PC-9 (cell line): ENCODE data around the gene QPCT. TPM values are rescaled to one million over a fixed set of nuclear protein-coding genes. Genes with fewer than 3 reads are reported as not detected.

Experiments used
- BruUV-seq: library from RNA; stranded (reverse); fragments of 400-500 nt; replicated peaks from 2 replicates; lab custom pipeline; 2021; lab: Mats Ljungman, UMichigan
- CTCF ChIA-PET: fragments of 300-600 bp; sonication (Branson Sonifier 250); formaldehyde crosslinking; loops from one replicate; lab custom pipeline; 2022; ENCODE audit warnings: antibody characterized with exemption; lab: Charles Lee
- POLR2A ChIA-PET: fragments of 300-600 bp; sonication (Branson Sonifier 250); formaldehyde crosslinking; loops from one replicate; lab custom pipeline; 2022; ENCODE audit warnings: antibody characterized with exemption; ENCODE audit not compliant: unreplicated experiment; lab: Charles Lee
- DNase-seq, 2 experiments: peaks; one replicate each; pipeline versions ENCODE4 v3.0.0 to v3.0.0-alpha.2; 2015 to 2022; ENCODE audit warnings: mixed read lengths in 1 of 2
- H2AFZ ChIP-seq: fragments of 200-600 bp; sonication (generic); 2 replicates; pipeline ENCODE4 v1.8.1; 2017; ENCODE audit warnings: antibody characterized with exemption
- H3F3A ChIP-seq: fragments of 200-600 bp; sonication (generic); 2 replicates; pipeline ENCODE4 v1.8.1; 2017; ENCODE audit warnings: antibody characterized with exemption, mild to moderate bottlenecking, low read depth; ENCODE audit not compliant: insufficient read depth
- H3K27ac ChIP-seq: fragments of 200-600 bp; sonication (generic); 2 replicates; pipeline ENCODE4 v1.6.1; 2016; ENCODE audit warnings: mixed run types
- H3K27me3 ChIP-seq: fragments of 200-600 bp; sonication (generic); 2 replicates; pipeline ENCODE4 v1.6.1; 2016; ENCODE audit warnings: low read depth, mixed run types; ENCODE audit not compliant: insufficient read depth
- H3K36me3 ChIP-seq: fragments of 200-600 bp; sonication (generic); 2 replicates; pipeline ENCODE4 v1.6.1; 2016; ENCODE audit warnings: low read depth, mixed run types
- H3K4me1 ChIP-seq: fragments of 200-600 bp; sonication (generic); replicated peaks from 2 replicates; pipeline ENCODE4 v1.6.1; 2016; ENCODE audit warnings: mixed run types; ENCODE audit not compliant: insufficient read depth
- H3K4me2 ChIP-seq: fragments of 200-600 bp; sonication (generic); 2 replicates; pipeline ENCODE4 v1.6.1; 2017; ENCODE audit warnings: mixed run types
- H3K4me3 ChIP-seq: fragments of 200-600 bp; sonication (generic); 2 replicates; pipeline ENCODE4 v1.6.1; 2016; ENCODE audit warnings: mixed run types
- H3K79me2 ChIP-seq: fragments of 200-600 bp; sonication (generic); 2 replicates; pipeline ENCODE4 v1.6.1; 2017; ENCODE audit warnings: low read depth, mixed run types
- H3K9me2 ChIP-seq: fragments of 200-600 bp; sonication (generic); 2 replicates; pipeline ENCODE4 v1.8.1; 2017; ENCODE audit warnings: mild to moderate bottlenecking; ENCODE audit not compliant: insufficient read depth
- H3K9me3 ChIP-seq: fragments of 200-600 bp; sonication (generic); 2 replicates; pipeline ENCODE4 v1.8.1; 2016; ENCODE audit warnings: low read depth; ENCODE audit not compliant: insufficient read depth
- H4K20me1 ChIP-seq: fragments of 200-600 bp; sonication (generic); 2 replicates; pipeline ENCODE4 v1.8.1; 2017; ENCODE audit not compliant: insufficient read depth
- CTCF ChIP-seq: fragments of 200-600 bp; sonication (generic); conservative IDR thresholded peaks from 2 replicates; pipeline ENCODE4 v1.6.1; 2017; ENCODE audit warnings: mixed run types, antibody characterized with exemption, mild to moderate bottlenecking, moderate library complexity
- EZH2 ChIP-seq: fragments of 200-600 bp; sonication (generic); IDR thresholded peaks from 2 replicates; pipeline ENCODE4 v1.8.0; 2017; ENCODE audit warnings: antibody characterized with exemption, low read depth
- intact Hi-C: fragments of 100-400 bp; cut with micrococcal nuclease; formaldehyde crosslinking; loops from one replicate; pipeline ENCODE4 v1.10.0; 2022; ENCODE audit not compliant: unreplicated experiment
- total RNA-seq: library from RNA; stranded (reverse); gene quantifications from 2 replicates; pipeline ENCODE4 v1.2.3, GENCODE V29; 2021

Gene QPCT
- total RNA-seq, 1 experiment from 2014 or later: 3.0 TPM

GRCh38 chr2:37367310-37367709, 22.9 kb downstream of the QPCT start:
- Histone ChIP-seq H3K27me3 (no peaks in the 10 kb centered on the region), H3K4me3 (no peak overlapping the region), H4K20me1 (no peaks in the 10 kb centered on the region), H3K36me3 (no peaks in the 10 kb centered on the region), H3K79me2 (no peaks in the 10 kb centered on the region), H2AFZ (no peak overlapping the region), H3K9me3 (no peaks in the 10 kb centered on the region), H3K4me2 (no peak overlapping the region), H3K9me2 (no peaks in the 10 kb centered on the region), H3F3A (no peaks in the 10 kb centered on the region), H3K4me1 (peaks cover 17% of the 10 kb centered on the region), H3K27ac (no peak overlapping the region)
- DNase-seq: no peak
- no TSS peak for BruUV-seq
- TF ChIP-seq CTCF: no peak
- TF ChIP-seq EZH2: no peak
- ChIA-PET POLR2A (no interaction called here), CTCF (no interaction called here)
- intact Hi-C loops: no loop called here

- H3K9me3 ChIP-seq: no peaks in the 10 kb centered on the region
- H3K79me2 ChIP-seq: no peaks in the 10 kb centered on the region
- BruUV-seq: no TSS peak
- no peak overlapping the region for H3K4me3 ChIP-seq
- ChIA-PET POLR2A (no interaction called here), CTCF (no interaction called here)
- no peaks in the 10 kb centered on the region for H3K9me2 ChIP-seq
- H3K4me1 ChIP-seq: peaks cover 17% of the 10 kb centered on the region
- H3K27me3 ChIP-seq: no peaks in the 10 kb centered on the region
- H3K36me3 ChIP-seq: no peaks in the 10 kb centered on the region
- no peak overlapping the region for H3K27ac ChIP-seq
- intact Hi-C loops: no loop called here
- no peak overlapping the region for H2AFZ ChIP-seq
- TF ChIP-seq EZH2 (no peak), CTCF (no peak)
- no peaks in the 10 kb centered on the region for H3F3A ChIP-seq
- no peak overlapping the region for H3K4me2 ChIP-seq
- DNase-seq: no peak
- H4K20me1 ChIP-seq: no peaks in the 10 kb centered on the region
Observed at GRCh38 chr2:37367984-37368383, 23.6 kb downstream of the QPCT start.

GRCh38 chr2:37370666-37371065, 26.2 kb downstream of the QPCT start:
- DNase-seq: no peak
- BruUV-seq: no TSS peak
- Histone ChIP-seq H3K4me3 (no peak overlapping the region), H4K20me1 (no peaks in the 10 kb centered on the region), H3K4me1 (peaks cover 10% of the 10 kb centered on the region), H3F3A (no peaks in the 10 kb centered on the region), H3K79me2 (no peaks in the 10 kb centered on the region), H3K9me2 (0 out of 2 replicates have a peak, but pooled peaks cover 3% of the 10 kb centered on the region), H3K4me2 (no peak overlapping the region), H3K27me3 (no peaks in the 10 kb centered on the region), H3K9me3 (no peaks in the 10 kb centered on the region), H3K36me3 (no peaks in the 10 kb centered on the region), H2AFZ (no peak overlapping the region), H3K27ac (no peak overlapping the region)
- intact Hi-C loops: no loop called here
- ChIA-PET CTCF (interaction anchor here (0.6 kb wide), 1 partner anchor 510 kb away, joined by 5 read pairs; no protein-coding TSS in a partner anchor), POLR2A (interaction anchor here (0.6 kb wide), 1 partner anchor 62 kb away, joined by 7 read pairs; no protein-coding TSS in a partner anchor)
- no peak for TF ChIP-seq CTCF
- no peak for TF ChIP-seq EZH2
